K562 (cell line): Measurements from ENCODE around the gene TNIK. TPM values are rescaled to one million over a fixed set of nuclear protein-coding genes. Genes with fewer than 3 reads are reported as not detected.

Source experiments
- ATAC-seq: fragments of 200-7000 bp; cut with Tn5 transposase; 3 replicates; pipeline ENCODE4 v1.9.1; 2020; ENCODE audit warnings: moderate library complexity
- BruUV-seq: library from RNA; stranded (reverse); fragments of 400-500 nt; replicated peaks from 2 replicates; lab custom pipeline; 2021; lab: Mats Ljungman, UMichigan
- CTCF ChIA-PET: fragments of 300-600 bp; formaldehyde crosslinking; extraction: SDS; loops from one replicate; lab custom pipeline; 2021; ENCODE audit warnings: low intra/inter-chr PET ratio; lab: Yijun Ruan, JAX
- POLR2A ChIA-PET: fragments of 300-600, 350-650 bp; sonication (Branson Sonifier 250); formaldehyde crosslinking; extraction: SDS; loops from one replicate; lab custom pipeline; 2021; ENCODE audit warnings: antibody characterized with exemption, inconsistent platforms; lab: Yijun Ruan, JAX
- DNase-seq, 4 experiments: peaks; one replicate each; pipeline versions ENCODE4 v3.0.0 to v3.0.0-alpha.2; 2011 to 2018; ENCODE audit warnings: low spot score in 3 of 4, mixed read lengths in 3 of 4; ENCODE audit errors: extremely low read depth in 1 of 4
- FAIRE-seq: peaks from 2 replicates; lab custom pipeline; 2011; peaks lifted over from hg19 to GRCh38; lab: Jason Lieb, UNC
- H2AFZ ChIP-seq: 2 replicates; pipeline ENCODE4 v1.6.0; 2011; ENCODE audit warnings: low read depth, low read length, control low read depth, inconsistent platforms
- H3K27ac ChIP-seq: fragments of 200-600 bp; 3 replicates; pipeline ENCODE4 v1.8.0; 2011; ENCODE audit warnings: low read depth, mild to moderate bottlenecking, control low read depth, inconsistent platforms, low read length, moderate library complexity, mixed read lengths; ENCODE audit errors: extremely low read depth
- H3K27me3 ChIP-seq, 2 experiments: fragments of 300-600 bp in 1 of 2; 2 replicates in 1 of 2; 3 replicates in 1 of 2; pipeline versions ENCODE4 v1.6.0 to v1.8.0; 2011; ENCODE audit warnings: inconsistent platforms in 2 of 2, low read length in 2 of 2, mild to moderate bottlenecking in 1 of 2, mixed read lengths in 1 of 2, moderate library complexity in 1 of 2; ENCODE audit not compliant: control insufficient read depth in 2 of 2, insufficient read depth in 2 of 2
- H3K36me3 ChIP-seq: fragments of 300-600 bp; 3 replicates; pipeline ENCODE4 v1.8.0; 2011; ENCODE audit warnings: mild to moderate bottlenecking, low read length, inconsistent platforms; ENCODE audit not compliant: control insufficient read depth, insufficient read depth
- H3K4me1 ChIP-seq, 2 experiments: fragments of 200-600 bp in 1 of 2; replicated peaks in 1 of 2; 2 replicates in 1 of 2; 3 replicates in 1 of 2; pipeline versions ENCODE4 v1.5.1 to v1.8.0; 2011; ENCODE audit warnings: inconsistent platforms in 2 of 2, low read length in 2 of 2, mild to moderate bottlenecking in 1 of 2, mixed read lengths in 1 of 2, moderate library complexity in 1 of 2; ENCODE audit not compliant: control insufficient read depth in 2 of 2, insufficient read depth in 2 of 2
- H3K4me2 ChIP-seq: 2 replicates; pipeline ENCODE4 v1.6.1; 2011; ENCODE audit warnings: low read length, control low read depth, inconsistent platforms, mixed read lengths; ENCODE audit not compliant: insufficient read depth
- H3K4me3 ChIP-seq: fragments of 200-600 bp; sonication (generic), shearing (Covaris generic); 2 replicates; pipeline ENCODE4 v1.5.1; 2016; ENCODE audit warnings: control low read depth, inconsistent platforms
- H3K79me2 ChIP-seq: fragments of 200-600 bp; 3 replicates; pipeline ENCODE4 v1.8.0; 2011; ENCODE audit warnings: low read length, inconsistent platforms; ENCODE audit not compliant: control insufficient read depth, insufficient read depth
- H3K9ac ChIP-seq, 2 experiments: 2 replicates each; pipeline versions ENCODE4 v1.6.0 to v1.6.1; 2011; ENCODE audit warnings: low read depth in 2 of 2, low read length in 2 of 2, control low read depth in 1 of 2, inconsistent platforms in 1 of 2, mild to moderate bottlenecking in 1 of 2, mixed read lengths in 1 of 2; ENCODE audit not compliant: insufficient read depth in 1 of 2
- H3K9me1 ChIP-seq: one replicate; pipeline ENCODE4 v1.6.0; 2011; ENCODE audit warnings: inconsistent platforms, mild to moderate bottlenecking, low read length, moderate library complexity; ENCODE audit not compliant: control insufficient read depth, insufficient read depth
- H3K9me3 ChIP-seq: replicated peaks from 2 replicates; pipeline ENCODE4 v1.5.1; 2011; ENCODE audit warnings: low read depth, low read length, inconsistent platforms; ENCODE audit not compliant: control insufficient read depth, insufficient read depth
- H4K20me1 ChIP-seq: replicated peaks from 2 replicates; pipeline ENCODE4 v1.6.1; 2011; ENCODE audit warnings: low read length, inconsistent platforms, mixed read lengths; ENCODE audit not compliant: control insufficient read depth, insufficient read depth
- BCL6 ChIP-seq: fragments of 250-450 bp; sonication (Bioruptor Pico); IDR thresholded peaks from 2 replicates; pipeline ENCODE4 v1.4.0; 2020
- CREB3L1 ChIP-seq: fragments of 450-650 bp; IDR thresholded peaks from 2 replicates; pipeline ENCODE4 v1.6.1; 2014; ENCODE audit warnings: low read depth, mild to moderate bottlenecking, moderate library complexity, borderline replicate concordance
- FOXM1 ChIP-seq, 2 experiments: fragments of 450-650 bp in 1 of 2; sonication (generic) in 1 of 2; formaldehyde crosslinking in 1 of 2; IDR thresholded peaks; 2 replicates each; pipeline versions ENCODE4 v1.6.1 to v1.9.0; 2017 to 2022; ENCODE audit warnings: low read depth in 2 of 2, mild to moderate bottlenecking in 2 of 2, missing genetic modification reagents in 1 of 2, moderate library complexity in 1 of 2
- TAF7 ChIP-seq: fragments of 450-650 bp; IDR thresholded peaks from 2 replicates; pipeline ENCODE4 v1.6.1; 2016; ENCODE audit warnings: missing genetic modification characterization, missing compliant biosample characterization
- ZNF165 ChIP-seq: fragments of 250-450 bp; sonication (Bioruptor Pico); IDR thresholded peaks from 2 replicates; pipeline ENCODE4 v1.4.0; 2020; ENCODE audit warnings: borderline replicate concordance
- WGBS: fragments of 100-300 bp; shearing (Covaris generic); methylation state at CpG from one replicate; pipeline ENCODE4 v1.1.6; 2016; ENCODE audit warnings: low coverage, mixed read lengths; ENCODE audit not compliant: insufficient coverage; ENCODE audit errors: missing lambda C conversion rate; 5-methylcytosine and 5-hydroxymethylcytosine counted together
- in situ Hi-C: fragments of 300-500 bp; cut with MboI; formaldehyde crosslinking; loops from 4 replicates; pipeline ENCODE4 v1.15.0; 2018; ENCODE audit warnings: inconsistent platforms, mixed read lengths
- intact Hi-C: fragments of 100-400 bp; cut with micrococcal nuclease; formaldehyde crosslinking; loops from 2 replicates; pipeline ENCODE4 v1.14.2; 2022
- polyA plus RNA-seq, 8 experiments: library from polyadenylated mRNA; depleted of rRNA in 4 of 8; stranded (reverse) in 5 of 8; unstranded in 3 of 8; fragments of >200 nt; fragmentation: Nextera tagmentation in 2 of 8; fragmentation: Illumina TruSeq in 1 of 8; extraction: Ambion mirVana in 2 of 8; extraction: Trizol in 1 of 8; gene quantifications; 2 replicates each; pipeline versions ENCODE4 v1.2.1 to v1.2.3, GENCODE V29; 2011 to 2014; ENCODE audit warnings: inconsistent platforms in 1 of 8, missing spikeins in 1 of 8
- total RNA-seq, 7 experiments: library from RNA; depleted of rRNA in 6 of 7; stranded (reverse); fragments of >200 nt in 6 of 7; fragmentation: Illumina TruSeq in 2 of 7; extraction: Trizol in 2 of 7; gene quantifications; 2 replicates each; pipeline versions ENCODE4 v1.2.1 to v1.2.3, GENCODE V29; 2011 to 2021; ENCODE audit warnings: low replicate concordance in 1 of 7

The TNIK gene
- total and polyA plus RNA-seq, 9 of the 15 experiments (the other 6 are each of a cell fraction or from before 2014, with no cell fraction given) = 6.6 to 39.0 (median 24.7) TPM

DNA sequence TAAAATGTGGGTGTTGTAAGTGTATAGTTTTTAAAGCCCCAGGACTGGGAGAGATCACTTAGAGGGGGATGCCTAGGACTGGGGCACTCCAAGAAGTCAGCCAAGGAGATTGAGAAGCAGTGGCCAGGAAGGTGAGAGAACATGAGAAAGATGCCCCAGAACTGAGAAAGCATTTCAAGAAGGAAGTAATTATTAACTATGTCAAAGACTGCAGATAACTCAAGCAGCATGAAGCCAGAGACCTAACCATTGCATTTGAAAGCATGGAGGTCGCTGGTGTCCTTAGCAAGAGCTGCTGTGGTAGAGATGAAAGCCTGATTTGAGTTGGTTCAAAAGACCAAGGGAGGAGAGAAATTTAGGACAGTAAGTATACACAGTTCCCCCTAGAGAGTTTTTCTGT, 403.1 kb downstream of the TNIK start:
- FAIRE-seq = no peak

More for the DNA sequence above, 403.1 kb downstream of the TNIK start:
- in situ Hi-C loops (no loop called here), intact Hi-C loops (no loop called here)
- ChIA-PET POLR2A (no interaction called here), CTCF (no interaction called here)
- no peak overlapping the region for H3K4me3 ChIP-seq
- DNase-seq (no peak), ATAC-seq (no peak)
- no TSS peak for BruUV-seq
- no peaks in the 10 kb centered on the region for H3K9me3 ChIP-seq
- H3K36me3 ChIP-seq = no peaks in the 10 kb centered on the region
- no peaks in the 10 kb centered on the region for H4K20me1 ChIP-seq
- H2AFZ ChIP-seq = no peak overlapping the region
- H3K27me3 ChIP-seq = no peaks in the 10 kb centered on the region; a peak in 1 of 5 replicates
- H3K9ac ChIP-seq = no peak overlapping the region
- WGBS = 14% methylated on average over 1 of the region's 1 CpG
- TF ChIP-seq BCL6 (CRISPR knock-in tag) (no peak), CREB3L1 (no peak), TAF7 (tag) (no peak), FOXM1 (IDR thresholded peaks at IDR 0.05; ENCODE audit: low read depth) (no peak), FOXM1 (CRISPR knock-in tag; IDR thresholded peaks at IDR 0.05; ENCODE audit: low read depth) (no peak), ZNF165 (CRISPR knock-in tag) (no peak)
- H3K4me1 ChIP-seq = 0 out of 5 replicates have a peak, but pooled peaks cover 0 to 2% of the 10 kb centered on the region in 2 experiments
- H3K9me1 ChIP-seq = no peaks in the 10 kb centered on the region
- H3K4me2 ChIP-seq = no peak overlapping the region
- no peaks in the 10 kb centered on the region for H3K79me2 ChIP-seq
- H3K27ac ChIP-seq = no peak overlapping the region
